Measurements from ENCODE around the gene MS4A4E. TPM values are rescaled to one million over a fixed set of nuclear protein-coding genes. Genes with fewer than 3 reads are reported as not detected.

The MS4A4E gene
- polyA plus RNA-seq, 2 donors, result 0.37 to 0.51 TPM

- Histone ChIP-seq H3K27ac (ENCODE audit: low read depth in 2 of 2, low read length in 1 of 2) (no peak overlapping the region), H3K4me3 (ENCODE audit: low read depth in 1 of 2, low read length in 2 of 2) (no peak overlapping the region), H3K4me1 (ENCODE audit: control insufficient read depth in 2 of 2, insufficient read depth in 2 of 2, low read length in 1 of 2) (no peaks in the 10 kb centered on the region), H3K27me3 (ENCODE audit: control insufficient read depth in 1 of 2, insufficient read depth in 2 of 2, low read length in 2 of 2) (no peaks in the 10 kb centered on the region), H3K36me3 (ENCODE audit: control insufficient read depth in 2 of 2, insufficient read depth in 2 of 2, low read length in 1 of 2) (no peaks in the 10 kb centered on the region), H3K9me3 (ENCODE audit: control insufficient read depth in 2 of 2, insufficient read depth in 1 of 2, low read depth in 1 of 2, low read length in 1 of 2) (no peaks in the 10 kb centered on the region)
- 60 to 82% methylated on average over 5 of the region's 5 CpGs for WGBS, 2 donors
Measured at GRCh38 chr11:60264644-60265043, 21.7 kb upstream of the MS4A4E start.

- Histone ChIP-seq H3K36me3 (ENCODE audit: control insufficient read depth in 2 of 2, insufficient read depth in 2 of 2, low read length in 1 of 2) (no peaks in the 10 kb centered on the region), H3K4me1 (ENCODE audit: control insufficient read depth in 2 of 2, insufficient read depth in 2 of 2, low read length in 1 of 2) (no peaks in the 10 kb centered on the region), H3K27me3 (ENCODE audit: control insufficient read depth in 1 of 2, insufficient read depth in 2 of 2, low read length in 2 of 2) (no peaks in the 10 kb centered on the region), H3K9me3 (ENCODE audit: control insufficient read depth in 2 of 2, insufficient read depth in 1 of 2, low read depth in 1 of 2, low read length in 1 of 2) (no peaks in the 10 kb centered on the region), H3K27ac (ENCODE audit: low read depth in 2 of 2, low read length in 1 of 2) (no peak overlapping the region), H3K4me3 (ENCODE audit: low read depth in 1 of 2, low read length in 2 of 2) (no peak overlapping the region)
- 77 to 82% methylated on average over 4 of the region's 4 CpGs for WGBS, 2 donors
Measured at GRCh38 chr11:60263402-60263801, 20.5 kb upstream of the MS4A4E start.

- no peaks in the 10 kb centered on the region for H3K36me3 ChIP-seq (ENCODE audit: control insufficient read depth in 2 of 2, insufficient read depth in 2 of 2, low read length in 1 of 2)
- no peaks in the 10 kb centered on the region for H3K9me3 ChIP-seq (ENCODE audit: control insufficient read depth in 2 of 2, insufficient read depth in 1 of 2, low read depth in 1 of 2, low read length in 1 of 2)
- no peaks in the 10 kb centered on the region for H3K27me3 ChIP-seq (ENCODE audit: control insufficient read depth in 1 of 2, insufficient read depth in 2 of 2, low read length in 2 of 2)
- WGBS, 2 donors, result 83 to 84% methylated on average over 4 of the region's 4 CpGs
- no peak overlapping the region for H3K4me3 ChIP-seq (ENCODE audit: low read depth in 1 of 2, low read length in 2 of 2)
- H3K27ac ChIP-seq (ENCODE audit: low read depth in 2 of 2, low read length in 1 of 2), result no peak overlapping the region
- H3K4me1 ChIP-seq (ENCODE audit: control insufficient read depth in 2 of 2, insufficient read depth in 2 of 2, low read length in 1 of 2), result no peaks in the 10 kb centered on the region
Measured at GRCh38 chr11:60261014-60261413, 18.1 kb upstream of the MS4A4E start.

- 83 to 87% methylated on average over 4 of the region's 4 CpGs for WGBS, 2 donors
- no peak overlapping the region for H3K4me3 ChIP-seq (ENCODE audit: low read depth in 1 of 2, low read length in 2 of 2)
- no peaks in the 10 kb centered on the region for H3K27me3 ChIP-seq (ENCODE audit: control insufficient read depth in 1 of 2, insufficient read depth in 2 of 2, low read length in 2 of 2)
- H3K4me1 ChIP-seq (ENCODE audit: control insufficient read depth in 2 of 2, insufficient read depth in 2 of 2, low read length in 1 of 2), result no peaks in the 10 kb centered on the region
- H3K36me3 ChIP-seq (ENCODE audit: control insufficient read depth in 2 of 2, insufficient read depth in 2 of 2, low read length in 1 of 2), result no peaks in the 10 kb centered on the region
- H3K27ac ChIP-seq (ENCODE audit: low read depth in 2 of 2, low read length in 1 of 2), result no peak overlapping the region
- peaks cover 0 to 5% of the 10 kb centered on the region in 2 donors for H3K9me3 ChIP-seq (ENCODE audit: control insufficient read depth in 2 of 2, insufficient read depth in 1 of 2, low read depth in 1 of 2, low read length in 1 of 2)
Measured at GRCh38 chr11:60257956-60258722, 15.2 kb upstream of the MS4A4E start.

- Histone ChIP-seq H3K9me3 (ENCODE audit: control insufficient read depth in 2 of 2, insufficient read depth in 1 of 2, low read depth in 1 of 2, low read length in 1 of 2) (peaks cover 0 to 5% of the 10 kb centered on the region in 2 donors), H3K27me3 (ENCODE audit: control insufficient read depth in 1 of 2, insufficient read depth in 2 of 2, low read length in 2 of 2) (no peaks in the 10 kb centered on the region), H3K4me3 (ENCODE audit: low read depth in 1 of 2, low read length in 2 of 2) (no peak overlapping the region), H3K4me1 (ENCODE audit: control insufficient read depth in 2 of 2, insufficient read depth in 2 of 2, low read length in 1 of 2) (no peaks in the 10 kb centered on the region), H3K27ac (ENCODE audit: low read depth in 2 of 2, low read length in 1 of 2) (no peak overlapping the region), H3K36me3 (ENCODE audit: control insufficient read depth in 2 of 2, insufficient read depth in 2 of 2, low read length in 1 of 2) (no peaks in the 10 kb centered on the region)
- 49 to 65% methylated on average over 2 of the region's 2 CpGs for WGBS, 2 donors
Measured at GRCh38 chr11:60252213-60253108, 9.5 kb upstream of the MS4A4E start.

- WGBS, 2 donors, result 42 to 49% methylated on average over 6 of the region's 6 CpGs
- H3K9me3 ChIP-seq (ENCODE audit: control insufficient read depth in 2 of 2, insufficient read depth in 1 of 2, low read depth in 1 of 2, low read length in 1 of 2), result peaks cover 0 to 5% of the 10 kb centered on the region in 2 donors
- no peak overlapping the region for H3K27ac ChIP-seq (ENCODE audit: low read depth in 2 of 2, low read length in 1 of 2)
Measured at GRCh38 chr11:60251485-60252212, 8.7 kb upstream of the MS4A4E start.

GRCh38 chr11:60241786-60242185 lies 1.2 kb downstream of the MS4A4E start:
- H3K27me3 ChIP-seq (ENCODE audit: control insufficient read depth in 1 of 2, insufficient read depth in 2 of 2, low read length in 2 of 2), result no peaks in the 10 kb centered on the region
- 76 to 78% methylated on average over 3 of the region's 3 CpGs for WGBS, 2 donors
- no peak overlapping the region for H3K4me3 ChIP-seq (ENCODE audit: low read depth in 1 of 2, low read length in 2 of 2)
- no peaks in the 10 kb centered on the region for H3K36me3 ChIP-seq (ENCODE audit: control insufficient read depth in 2 of 2, insufficient read depth in 2 of 2, low read length in 1 of 2)
- no peak overlapping the region for H3K27ac ChIP-seq (ENCODE audit: low read depth in 2 of 2, low read length in 1 of 2)
- no peaks in the 10 kb centered on the region for H3K4me1 ChIP-seq (ENCODE audit: control insufficient read depth in 2 of 2, insufficient read depth in 2 of 2, low read length in 1 of 2)
- no peaks in the 10 kb centered on the region for H3K9me3 ChIP-seq (ENCODE audit: control insufficient read depth in 2 of 2, insufficient read depth in 1 of 2, low read depth in 1 of 2, low read length in 1 of 2)

More at GRCh38 chr11:60251485-60252212, 8.7 kb upstream of the MS4A4E start:
- no peaks in the 10 kb centered on the region for H3K36me3 ChIP-seq (ENCODE audit: control insufficient read depth in 2 of 2, insufficient read depth in 2 of 2, low read length in 1 of 2)
- no peaks in the 10 kb centered on the region for H3K4me1 ChIP-seq (ENCODE audit: control insufficient read depth in 2 of 2, insufficient read depth in 2 of 2, low read length in 1 of 2)
- H3K4me3 ChIP-seq (ENCODE audit: low read depth in 1 of 2, low read length in 2 of 2), result no peak overlapping the region
- H3K27me3 ChIP-seq (ENCODE audit: control insufficient read depth in 1 of 2, insufficient read depth in 2 of 2, low read length in 2 of 2), result no peaks in the 10 kb centered on the region

GRCh38 chr11:60240662-60241061 lies 2.3 kb downstream of the MS4A4E start:
- no peaks in the 10 kb centered on the region for H3K36me3 ChIP-seq (ENCODE audit: control insufficient read depth in 2 of 2, insufficient read depth in 2 of 2, low read length in 1 of 2)
- H3K27ac ChIP-seq (ENCODE audit: low read depth in 2 of 2, low read length in 1 of 2), result no peak overlapping the region
- H3K4me1 ChIP-seq (ENCODE audit: control insufficient read depth in 2 of 2, insufficient read depth in 2 of 2, low read length in 1 of 2), result no peaks in the 10 kb centered on the region
- H3K4me3 ChIP-seq (ENCODE audit: low read depth in 1 of 2, low read length in 2 of 2), result no peak overlapping the region
- no peaks in the 10 kb centered on the region for H3K27me3 ChIP-seq (ENCODE audit: control insufficient read depth in 1 of 2, insufficient read depth in 2 of 2, low read length in 2 of 2)
- no peaks in the 10 kb centered on the region for H3K9me3 ChIP-seq (ENCODE audit: control insufficient read depth in 2 of 2, insufficient read depth in 1 of 2, low read depth in 1 of 2, low read length in 1 of 2)
- 77 to 84% methylated on average over 5 of the region's 5 CpGs for WGBS, 2 donors

GRCh38 chr11:60235321-60235720 lies 7.6 kb downstream of the MS4A4E start:
- H3K9me3 ChIP-seq (ENCODE audit: control insufficient read depth in 2 of 2, insufficient read depth in 1 of 2, low read depth in 1 of 2, low read length in 1 of 2), result no peaks in the 10 kb centered on the region
- no peaks in the 10 kb centered on the region for H3K27me3 ChIP-seq (ENCODE audit: control insufficient read depth in 1 of 2, insufficient read depth in 2 of 2, low read length in 2 of 2)
- H3K4me3 ChIP-seq (ENCODE audit: low read depth in 1 of 2, low read length in 2 of 2), result no peak overlapping the region
- no peaks in the 10 kb centered on the region for H3K36me3 ChIP-seq (ENCODE audit: control insufficient read depth in 2 of 2, insufficient read depth in 2 of 2, low read length in 1 of 2)
- WGBS, 2 donors, result 67 to 75% methylated on average over 3 of the region's 3 CpGs
- H3K27ac ChIP-seq (ENCODE audit: low read depth in 2 of 2, low read length in 1 of 2), result no peak overlapping the region
- no peaks in the 10 kb centered on the region for H3K4me1 ChIP-seq (ENCODE audit: control insufficient read depth in 2 of 2, insufficient read depth in 2 of 2, low read length in 1 of 2)

All from esophagus (tissue), 2 donors.